Stomach (tissue), 19 donors: Measurements from ENCODE around the gene C1QTNF8. TPM values are rescaled to one million over a fixed set of nuclear protein-coding genes. Genes with fewer than 3 reads are reported as not detected.

Experiments
- DNase-seq, 2 donors: peaks; one replicate each; pipeline versions ENCODE4 v3.0.0 to v3.0.0-alpha.2; 2013 to 2019
- H3K27ac ChIP-seq, 5 donors: fragments of 200-600 bp in 4 of 5; sonication (generic) in 4 of 5; one replicate each; pipeline ENCODE4 v1.5.1; 2013 to 2019; ENCODE audit warnings: mild to moderate bottlenecking in 1 of 5, moderate library complexity in 1 of 5
- H3K27me3 ChIP-seq, 3 donors: fragments of 200-600 bp; sonication (generic); one replicate each; pipeline ENCODE4 v1.5.1; 2017 to 2019; ENCODE audit warnings: mixed run types in 1 of 3
- H3K36me3 ChIP-seq, 4 donors: fragments of 200-600 bp; sonication (generic); 1 replicate in 3 of 4; 2 replicates in 1 of 4; pipeline ENCODE4 v1.5.1; 2016 to 2019
- H3K4me1 ChIP-seq, 4 donors: fragments of 200-600 bp; sonication (generic); one replicate each; pipeline ENCODE4 v1.5.1; 2016 to 2019
- H3K4me3 ChIP-seq, 4 donors: fragments of 200-600 bp; sonication (generic) in 3 of 4; one replicate each; pipeline ENCODE4 v1.5.1; 2016 to 2019; ENCODE audit warnings: mild to moderate bottlenecking in 1 of 4
- H3K9me3 ChIP-seq, 4 donors: fragments of 200-600 bp; sonication (generic); one replicate each; pipeline ENCODE4 v1.5.1; 2016 to 2019
- EP300 ChIP-seq: sonication (generic); formaldehyde crosslinking; IDR thresholded peaks from one replicate; pipeline ENCODE4 v1.6.1; 2017; ENCODE audit warnings: antibody characterized with exemption
- POLR2A ChIP-seq, 4 donors: fragments of 450-650 bp; IDR thresholded peaks; one replicate each; pipeline ENCODE4 v1.6.1; 2016; ENCODE audit warnings: antibody characterized with exemption in 4 of 4, control low read depth in 2 of 4, mild to moderate bottlenecking in 1 of 4, moderate library complexity in 1 of 4
- POLR2AphosphoS5 ChIP-seq, 3 donors: sonication (generic); formaldehyde crosslinking; IDR thresholded peaks; one replicate each; pipeline ENCODE4 v1.6.1; 2016; ENCODE audit warnings: antibody characterized with exemption in 3 of 3
- WGBS, 5 donors: extraction: QIAGEN DNeasy Blood & Tissue Kit in 3 of 5; methylation state at CpG; one replicate each; pipeline versions ENCODE4 v1.1.5 to v1.1.7; 2013 to 2018; 5-methylcytosine and 5-hydroxymethylcytosine counted together
- intact Hi-C: fragments of 100-400 bp; cut with DNase I; formaldehyde crosslinking; loops from one replicate; pipeline ENCODE4 v1.15.1; 2023; ENCODE audit warnings: low total_unique reads
- long read RNA-seq, 10 donors: transcript quantifications; one replicate each; lab custom pipeline, GENCODE V29; 2026
- polyA plus RNA-seq, 3 donors: library from polyadenylated mRNA; stranded (reverse); fragments of 200-250 nt; gene quantifications; one replicate each; pipeline ENCODE4 v1.2.3, GENCODE V29; 2013
- total RNA-seq, 5 donors: library from RNA; depleted of rRNA; stranded (reverse); fragments of >200 nt; gene quantifications; one replicate each; pipeline versions ENCODE4 v1.1.0 to v1.2.3, GENCODE V29; 2014 to 2016
- TF ChIP-seq, protein P1 (sequence below), 7 experiments: fragments of 450-650 bp in 4 of 7; fragments of 200-600 bp in 3 of 7; sonication (generic) in 3 of 7; IDR thresholded peaks; one replicate each; pipeline ENCODE4 v1.5.1; 2016 to 2019; ENCODE audit warnings: antibody characterized with exemption in 7 of 7, control low read depth in 2 of 7, mild to moderate bottlenecking in 1 of 7
- donor health status: healthy with polysubstance abuse.
- donor health status: Bipolar disorder and iron deficiency.
- donor health status: healthy.

Gene C1QTNF8, protein sequence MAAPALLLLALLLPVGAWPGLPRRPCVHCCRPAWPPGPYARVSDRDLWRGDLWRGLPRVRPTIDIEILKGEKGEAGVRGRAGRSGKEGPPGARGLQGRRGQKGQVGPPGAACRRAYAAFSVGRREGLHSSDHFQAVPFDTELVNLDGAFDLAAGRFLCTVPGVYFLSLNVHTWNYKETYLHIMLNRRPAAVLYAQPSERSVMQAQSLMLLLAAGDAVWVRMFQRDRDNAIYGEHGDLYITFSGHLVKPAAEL
- total RNA-seq (not detected), polyA plus RNA-seq (not detected)
- long read RNA-seq, donor 1: 0 reads
- long read RNA-seq, donor 2: 0 reads
- long read RNA-seq, donor 3: 0 reads
- long read RNA-seq, donor 4: 0 reads
- long read RNA-seq, donor 5: 0 reads
- long read RNA-seq, donor 6: 0 reads
- long read RNA-seq, donor 7: 0 reads
- long read RNA-seq, donor 8: 0 reads
- long read RNA-seq, donor 9: 0 reads
- long read RNA-seq, donor 10: 0 reads

DNA sequence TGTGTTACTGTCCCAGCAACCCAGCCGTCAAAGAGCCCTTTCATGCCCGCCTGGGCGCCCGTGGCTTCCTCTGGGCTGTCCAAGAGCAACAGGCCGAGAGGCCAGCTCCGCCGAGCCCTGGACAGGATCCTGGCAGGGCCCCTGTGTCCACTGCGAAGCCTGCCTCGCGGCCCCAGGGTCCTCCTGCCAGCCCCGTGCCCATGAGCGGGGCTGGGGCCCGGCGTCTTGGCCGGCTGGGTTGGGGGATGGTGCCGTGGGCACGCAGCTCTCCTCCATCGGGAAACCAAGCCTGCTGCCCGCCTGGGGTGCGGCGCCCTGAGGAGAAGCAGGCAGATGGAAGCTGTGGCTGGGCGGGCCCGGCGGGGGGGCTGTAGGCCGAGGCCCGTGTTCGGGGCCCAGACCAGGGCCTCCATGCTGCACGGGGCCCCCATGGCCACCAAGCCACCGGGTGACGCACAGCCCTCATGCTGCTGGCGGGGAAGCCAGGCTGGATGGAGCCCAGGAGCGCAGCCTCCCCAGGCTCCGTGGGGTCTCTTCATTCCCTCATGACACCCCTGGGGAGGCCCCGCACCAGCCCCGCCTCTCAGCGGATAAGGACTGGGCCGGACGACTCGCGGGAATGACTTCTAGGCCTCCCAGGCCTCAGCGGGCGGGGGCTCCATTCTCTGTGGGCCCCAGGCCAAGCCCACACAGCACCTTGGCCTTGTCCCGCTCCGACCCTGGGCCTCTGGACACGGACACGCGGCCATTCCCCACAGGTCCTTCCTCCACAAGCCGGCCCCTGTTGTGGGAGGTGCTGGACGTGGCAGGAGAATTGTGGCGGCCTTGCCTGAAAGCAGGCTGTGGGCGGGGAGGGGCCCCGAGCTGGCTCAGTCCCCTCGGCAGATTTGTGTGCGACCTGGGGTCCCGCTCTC is at the start of gene C1QTNF8:
C1QTNF8 (minus strand) TSS at position 76 of the 914 bp plus-strand sequence. CDS start 1,322 bp downstream, outside the sequence.
- no peak for DNase-seq
- TF ChIP-seq POLR2A (IDR thresholded peaks at IDR 0.05): no peak
- TF ChIP-seq POLR2AphosphoS5 (IDR thresholded peaks at IDR 0.05): no peak
- no peak for TF ChIP-seq EP300
- TF ChIP-seq, protein P1, sequence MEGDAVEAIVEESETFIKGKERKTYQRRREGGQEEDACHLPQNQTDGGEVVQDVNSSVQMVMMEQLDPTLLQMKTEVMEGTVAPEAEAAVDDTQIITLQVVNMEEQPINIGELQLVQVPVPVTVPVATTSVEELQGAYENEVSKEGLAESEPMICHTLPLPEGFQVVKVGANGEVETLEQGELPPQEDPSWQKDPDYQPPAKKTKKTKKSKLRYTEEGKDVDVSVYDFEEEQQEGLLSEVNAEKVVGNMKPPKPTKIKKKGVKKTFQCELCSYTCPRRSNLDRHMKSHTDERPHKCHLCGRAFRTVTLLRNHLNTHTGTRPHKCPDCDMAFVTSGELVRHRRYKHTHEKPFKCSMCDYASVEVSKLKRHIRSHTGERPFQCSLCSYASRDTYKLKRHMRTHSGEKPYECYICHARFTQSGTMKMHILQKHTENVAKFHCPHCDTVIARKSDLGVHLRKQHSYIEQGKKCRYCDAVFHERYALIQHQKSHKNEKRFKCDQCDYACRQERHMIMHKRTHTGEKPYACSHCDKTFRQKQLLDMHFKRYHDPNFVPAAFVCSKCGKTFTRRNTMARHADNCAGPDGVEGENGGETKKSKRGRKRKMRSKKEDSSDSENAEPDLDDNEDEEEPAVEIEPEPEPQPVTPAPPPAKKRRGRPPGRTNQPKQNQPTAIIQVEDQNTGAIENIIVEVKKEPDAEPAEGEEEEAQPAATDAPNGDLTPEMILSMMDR (IDR thresholded peaks at IDR 0.05): no peak
- Histone ChIP-seq H3K27me3 (peaks cover 4 to 91% (median 51%) of the 10 kb centered on the region in 3 donors), H3K4me1 (peaks cover 0 to 13% (median 2%) of the 10 kb centered on the region in 4 donors), H3K36me3 (no peaks in the 10 kb centered on the region), H3K27ac (no peak within 1 kb of the TSS), H3K9me3 (no peaks in the 10 kb centered on the region), H3K4me3 (no peak within 1 kb of the TSS)
- WGBS, 5 donors: 29 to 67% (median 56%) methylated on average over 17 to 55 of the region's 55 CpGs
- intact Hi-C loops: no loop called here

DNA sequence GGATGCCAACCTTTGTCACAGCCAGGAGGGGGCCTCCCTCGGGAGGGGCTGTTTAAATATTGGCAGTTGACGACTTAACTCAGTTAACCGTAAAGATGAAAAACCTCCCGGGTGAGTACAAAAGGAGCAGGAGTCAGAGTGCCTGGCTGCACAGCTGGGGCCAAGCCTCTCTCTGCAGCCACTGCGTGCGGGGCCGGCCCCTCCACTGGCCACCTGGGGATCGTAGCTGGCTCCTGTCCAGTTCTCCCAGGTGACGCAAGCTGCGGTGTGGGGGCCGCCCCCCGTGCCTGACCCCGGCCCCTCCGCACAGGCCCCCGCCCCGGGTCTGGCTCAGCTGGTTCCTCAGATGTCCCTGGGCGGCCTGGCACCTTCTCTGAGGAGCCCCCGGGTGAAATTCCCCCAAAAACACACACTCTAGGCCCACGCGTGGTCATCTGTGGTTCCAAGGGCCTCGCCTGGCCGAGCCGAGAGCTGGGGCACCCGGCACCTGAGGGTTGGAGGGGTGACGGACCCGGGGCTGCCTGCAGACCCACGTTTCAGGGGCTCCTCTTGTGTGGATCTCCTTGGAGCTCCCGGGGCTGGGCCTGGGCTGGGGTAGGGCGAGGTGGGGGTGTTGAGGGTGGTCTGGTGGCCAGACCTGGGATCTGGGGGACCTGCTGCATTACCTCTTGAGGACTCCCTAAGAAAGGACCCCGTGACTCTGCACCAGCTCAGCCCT is 49.5 kb upstream of the C1QTNF8 start:
- peak in 1 of 2 donors; percentile 56 for DNase-seq
- WGBS, 5 donors: 38 to 58% (median 51%) methylated on average over 3 to 30 of the region's 30 CpGs
- peaks cover 0 to 8% (median 4%) of the 10 kb centered on the region in 4 donors for H3K9me3 ChIP-seq
- intact Hi-C loops: no loop called here
- no peaks in the 10 kb centered on the region for H3K36me3 ChIP-seq
- H3K4me3 ChIP-seq: no peak overlapping the region
- no peak overlapping the region for H3K27ac ChIP-seq
- H3K27me3 ChIP-seq: peaks cover 0 to 32% (median 0%) of the 10 kb centered on the region in 3 donors
- H3K4me1 ChIP-seq: peaks cover 0 to under 1% (median 0%) of the 10 kb centered on the region in 4 donors
- no peak for TF ChIP-seq EP300
- TF ChIP-seq, protein P1 (IDR thresholded peaks at IDR 0.05): no peak
- TF ChIP-seq POLR2A (IDR thresholded peaks at IDR 0.05): no peak
- no peak for TF ChIP-seq POLR2AphosphoS5 (IDR thresholded peaks at IDR 0.05)

DNA sequence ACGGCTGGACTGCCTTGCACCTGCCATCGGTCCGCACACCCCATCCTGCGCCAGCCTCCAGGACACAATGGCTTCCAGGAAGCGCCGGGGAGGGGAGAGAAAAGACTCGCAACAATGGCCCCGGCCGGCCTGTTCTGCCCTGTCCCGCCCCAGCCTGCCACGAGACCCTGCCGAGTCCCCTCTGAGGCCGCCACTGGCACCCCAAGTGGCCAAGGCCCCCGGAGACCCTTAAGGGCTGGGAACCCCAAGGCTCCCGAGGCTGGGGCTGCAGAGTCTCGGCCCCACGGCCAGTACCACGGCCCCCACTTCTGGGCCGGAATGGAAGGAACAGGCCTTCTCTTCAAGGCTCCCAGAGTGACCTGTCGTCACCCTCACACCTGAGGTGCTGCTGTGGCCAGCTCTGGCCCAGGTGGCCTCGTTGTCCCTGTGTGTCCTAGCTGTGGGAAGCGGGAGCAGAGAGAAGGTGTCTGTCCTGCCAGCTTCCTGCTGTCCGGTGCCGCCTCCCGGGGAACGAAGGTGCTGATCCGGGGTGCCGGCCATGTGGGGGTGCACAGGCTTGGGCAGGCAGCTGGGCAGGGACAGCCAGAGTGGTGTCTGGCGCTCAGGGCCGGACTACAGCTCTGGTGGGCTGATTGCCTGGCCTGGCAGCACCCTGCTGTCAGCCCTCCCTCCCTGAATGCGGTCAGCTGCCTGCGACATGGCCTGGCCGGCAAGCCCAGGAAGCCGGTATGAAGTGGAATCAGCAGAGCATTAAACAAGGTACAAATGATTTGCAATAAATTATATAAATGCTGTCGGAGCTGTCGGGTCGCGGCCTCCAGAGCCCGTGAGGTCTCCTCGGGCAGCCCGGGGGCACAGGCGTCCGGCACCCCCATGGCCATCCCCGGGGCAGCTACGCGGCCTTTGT is 48.7 kb upstream of the C1QTNF8 start:
- H3K27me3 ChIP-seq: peaks cover 0 to 33% (median 0%) of the 10 kb centered on the region in 3 donors
- TF ChIP-seq POLR2A (IDR thresholded peaks at IDR 0.05) (no peak), EP300 (no peak)
- WGBS, 5 donors: 72 to 77% (median 76%) methylated on average over 24 to 46 of the region's 46 CpGs

More for the DNA sequence above, 48.7 kb upstream of the C1QTNF8 start:
- intact Hi-C loops: no loop called here
- no peak overlapping the region for H3K27ac ChIP-seq
- peak in 1 of 2 donors; percentile 42 for DNase-seq
- peaks cover 0 to 8% (median 4%) of the 10 kb centered on the region in 4 donors for H3K9me3 ChIP-seq
- H3K4me3 ChIP-seq: no peak overlapping the region
- H3K4me1 ChIP-seq: no peaks in the 10 kb centered on the region
- no peaks in the 10 kb centered on the region for H3K36me3 ChIP-seq
